Karpas-422 (cell line): ENCODE measurements around the gene KASH5. TPM values are rescaled to one million over a fixed set of nuclear protein-coding genes. Genes with fewer than 3 reads are reported as not detected.
A peak's percentile ranks its signal among the peaks of the same experiment; 100 is the strongest.

Experiments used
- DNase-seq: peaks from one replicate; pipeline ENCODE4 v3.0.0-alpha.2; 2015
- H2AFZ ChIP-seq: fragments of 200-600 bp; sonication (generic); 2 replicates; pipeline ENCODE4 v1.6.1; 2014; ENCODE audit warnings: antibody characterized with exemption, low read length, mixed read lengths
- H3K27ac ChIP-seq: fragments of 200-600 bp; sonication (generic); 2 replicates; pipeline ENCODE4 v1.5.1; 2014; ENCODE audit warnings: mild to moderate bottlenecking, low read length, moderate library complexity
- H3K27me3 ChIP-seq: fragments of 200-600 bp; sonication (generic); 2 replicates; pipeline ENCODE4 v1.6.1; 2014; ENCODE audit warnings: low read length, mixed read lengths
- H3K36me3 ChIP-seq: fragments of 200-600 bp; sonication (generic); 2 replicates; pipeline ENCODE4 v1.6.1; 2014; ENCODE audit warnings: low read length, mixed read lengths; ENCODE audit not compliant: insufficient read depth
- H3K4me1 ChIP-seq: fragments of 200-600 bp; sonication (generic); 2 replicates; pipeline ENCODE4 v1.6.1; 2014; ENCODE audit warnings: mild to moderate bottlenecking, low read length, mixed read lengths
- H3K4me2 ChIP-seq: fragments of 200-600 bp; sonication (generic); 2 replicates; pipeline ENCODE4 v1.6.1; 2014; ENCODE audit warnings: low read length, low read depth, mild to moderate bottlenecking; ENCODE audit not compliant: poor library complexity, severe bottlenecking
- H3K4me3 ChIP-seq: fragments of 200-600 bp; sonication (generic); 2 replicates; pipeline ENCODE4 v1.5.1; 2014; ENCODE audit warnings: mild to moderate bottlenecking, antibody characterized with exemption, low read length, mixed read lengths
- H3K79me2 ChIP-seq: fragments of 200-600 bp; sonication (generic); 2 replicates; pipeline ENCODE4 v1.6.1; 2014; ENCODE audit warnings: mild to moderate bottlenecking, low read length, mixed read lengths
- H3K9ac ChIP-seq: fragments of 200-600 bp; sonication (generic); 2 replicates; pipeline ENCODE4 v1.6.0; 2014; ENCODE audit warnings: low read length
- H3K9me2 ChIP-seq: fragments of 200-600 bp; sonication (generic), shearing (Covaris generic); replicated peaks from 2 replicates; pipeline ENCODE4 v1.6.0; 2014; ENCODE audit warnings: mild to moderate bottlenecking, low read length, moderate library complexity; ENCODE audit not compliant: insufficient read depth
- H3K9me3 ChIP-seq: fragments of 300-700, 200-600 bp; sonication (generic); 2 replicates; pipeline ENCODE4 v1.6.1; 2014; ENCODE audit warnings: low read length, mixed read lengths
- H4K20me1 ChIP-seq: fragments of 200-600 bp; sonication (generic); 2 replicates; pipeline ENCODE4 v1.6.1; 2014; ENCODE audit warnings: mild to moderate bottlenecking, antibody characterized with exemption, low read length, low read depth; ENCODE audit not compliant: insufficient read depth
- total RNA-seq: library from RNA; depleted of rRNA; stranded (reverse); fragments of >200 nt; shearing (Covaris generic); gene quantifications from 2 replicates; pipeline ENCODE4 v1.2.3, GENCODE V29; 2014; ENCODE audit warnings: low replicate concordance

Gene KASH5
- total RNA-seq, 1 experiment from 2014 or later = 0.52 TPM

- Histone ChIP-seq H3K4me2 (no peak overlapping the region), H3K9ac (no peak overlapping the region), H3K4me1 (peaks cover 54% of the 10 kb centered on the region), H2AFZ (no peak overlapping the region), H4K20me1 (no peaks in the 10 kb centered on the region), H3K79me2 (no peaks in the 10 kb centered on the region), H3K36me3 (peaks cover 4% of the 10 kb centered on the region; the same call in 1 of the 2 replicates), H3K9me2 (no peaks in the 10 kb centered on the region), H3K27me3 (no peaks in the 10 kb centered on the region), H3K4me3 (no peak overlapping the region), H3K27ac (no peak overlapping the region), H3K9me3 (peaks cover 9% of the 10 kb centered on the region)
- no peak for DNase-seq
Measured at GRCh38 chr19:49382639-49383038, 5.4 kb upstream of the KASH5 start.

- no peak overlapping the region for H3K4me3 ChIP-seq
- no peaks in the 10 kb centered on the region for H4K20me1 ChIP-seq
- no peak overlapping the region for H3K4me2 ChIP-seq
- no peak overlapping the region for H2AFZ ChIP-seq
- no peaks in the 10 kb centered on the region for H3K27me3 ChIP-seq
- peaks cover 54% of the 10 kb centered on the region for H3K4me1 ChIP-seq
- peaks cover 4% of the 10 kb centered on the region; the same call in 1 of the 2 replicates for H3K36me3 ChIP-seq
- no peak overlapping the region for H3K9ac ChIP-seq
- DNase-seq = no peak
- no peaks in the 10 kb centered on the region for H3K9me2 ChIP-seq
- H3K27ac ChIP-seq = peak overlapping the region; percentile 51
- no peaks in the 10 kb centered on the region for H3K79me2 ChIP-seq
- peaks cover 9% of the 10 kb centered on the region for H3K9me3 ChIP-seq
Measured at GRCh38 chr19:49383599-49383998, 4.5 kb upstream of the KASH5 start.

- H4K20me1 ChIP-seq = no peaks in the 10 kb centered on the region
- no peak overlapping the region for H2AFZ ChIP-seq
- H3K79me2 ChIP-seq = no peaks in the 10 kb centered on the region
- no peaks in the 10 kb centered on the region for H3K27me3 ChIP-seq
- peaks cover 66% of the 10 kb centered on the region for H3K4me1 ChIP-seq
- H3K9me2 ChIP-seq = no peaks in the 10 kb centered on the region
- H3K4me2 ChIP-seq = peak overlapping the region; percentile 42
- no peaks in the 10 kb centered on the region for H3K9me3 ChIP-seq
- H3K9ac ChIP-seq = peak overlapping the region; percentile 75
- peak; percentile 77 for DNase-seq
- H3K27ac ChIP-seq = peak overlapping the region; percentile 96
- H3K36me3 ChIP-seq = no peaks in the 10 kb centered on the region
- H3K4me3 ChIP-seq = no peak overlapping the region
Measured at GRCh38 chr19:49389406-49389805, 1.4 kb downstream of the KASH5 start.

- Histone ChIP-seq H3K4me1 (peaks cover 66% of the 10 kb centered on the region), H3K9ac (peak overlapping the region; percentile 75), H3K27ac (peak overlapping the region; percentile 96), H3K27me3 (no peaks in the 10 kb centered on the region), H3K36me3 (no peaks in the 10 kb centered on the region), H4K20me1 (no peaks in the 10 kb centered on the region), H3K9me2 (no peaks in the 10 kb centered on the region), H2AFZ (no peak overlapping the region), H3K9me3 (no peaks in the 10 kb centered on the region), H3K4me3 (peak overlapping the region; percentile 37), H3K79me2 (no peaks in the 10 kb centered on the region), H3K4me2 (peak overlapping the region; percentile 71)
- DNase-seq = peak; percentile 75
Measured at GRCh38 chr19:49390131-49390928, 2.3 kb downstream of the KASH5 start.

DNA sequence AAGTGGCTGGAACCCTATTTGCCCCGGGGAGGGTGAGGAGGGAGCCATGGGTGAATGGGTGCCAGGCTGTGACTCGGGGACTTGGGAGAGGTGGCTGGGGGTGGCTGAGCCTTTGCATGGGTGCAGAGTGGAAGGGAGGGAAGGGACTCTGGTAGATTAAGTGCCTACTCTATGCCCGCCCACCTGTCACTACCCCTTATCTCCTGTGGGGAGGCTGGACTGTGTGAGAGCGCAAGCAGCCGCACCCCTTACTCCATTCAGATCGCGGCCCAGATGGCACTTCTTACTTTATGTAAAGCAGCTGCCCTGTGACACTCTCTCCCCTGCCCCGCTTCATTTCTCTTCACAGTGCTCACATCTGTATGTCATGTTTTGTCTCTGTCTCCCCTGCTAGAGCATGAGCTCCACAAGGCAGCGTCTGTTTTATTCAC, 2.9 kb downstream of the KASH5 start:
- no peak overlapping the region for H2AFZ ChIP-seq
- peaks cover 63% of the 10 kb centered on the region for H3K4me1 ChIP-seq

GRCh38 chr19:49391581-49392399, 3.7 kb downstream of the KASH5 start:
- H3K4me3 ChIP-seq = peak overlapping the region; percentile 44
- H2AFZ ChIP-seq = no peak overlapping the region
- H3K9ac ChIP-seq = peak overlapping the region; percentile 66
- H3K9me2 ChIP-seq = no peaks in the 10 kb centered on the region
- H3K4me2 ChIP-seq = peak overlapping the region; percentile 71
- H3K27me3 ChIP-seq = no peaks in the 10 kb centered on the region
- DNase-seq = peak; percentile 95
- H3K79me2 ChIP-seq = no peaks in the 10 kb centered on the region
- H3K36me3 ChIP-seq = no peaks in the 10 kb centered on the region
- no peaks in the 10 kb centered on the region for H3K9me3 ChIP-seq
- peaks cover 62% of the 10 kb centered on the region for H3K4me1 ChIP-seq
- peak overlapping the region; percentile 96 for H3K27ac ChIP-seq
- H4K20me1 ChIP-seq = no peaks in the 10 kb centered on the region

More for the DNA sequence above, 2.9 kb downstream of the KASH5 start:
- H3K27ac ChIP-seq = peak overlapping the region; percentile 96
- peak; percentile 99 for DNase-seq
- no peaks in the 10 kb centered on the region for H3K9me3 ChIP-seq
- no peaks in the 10 kb centered on the region for H4K20me1 ChIP-seq
- H3K9me2 ChIP-seq = no peaks in the 10 kb centered on the region
- H3K27me3 ChIP-seq = no peaks in the 10 kb centered on the region
- no peaks in the 10 kb centered on the region for H3K79me2 ChIP-seq
- peak overlapping the region; percentile 44 for H3K4me3 ChIP-seq
- peak overlapping the region; percentile 75 for H3K9ac ChIP-seq
- no peaks in the 10 kb centered on the region for H3K36me3 ChIP-seq
- peak overlapping the region; percentile 71 for H3K4me2 ChIP-seq

DNA sequence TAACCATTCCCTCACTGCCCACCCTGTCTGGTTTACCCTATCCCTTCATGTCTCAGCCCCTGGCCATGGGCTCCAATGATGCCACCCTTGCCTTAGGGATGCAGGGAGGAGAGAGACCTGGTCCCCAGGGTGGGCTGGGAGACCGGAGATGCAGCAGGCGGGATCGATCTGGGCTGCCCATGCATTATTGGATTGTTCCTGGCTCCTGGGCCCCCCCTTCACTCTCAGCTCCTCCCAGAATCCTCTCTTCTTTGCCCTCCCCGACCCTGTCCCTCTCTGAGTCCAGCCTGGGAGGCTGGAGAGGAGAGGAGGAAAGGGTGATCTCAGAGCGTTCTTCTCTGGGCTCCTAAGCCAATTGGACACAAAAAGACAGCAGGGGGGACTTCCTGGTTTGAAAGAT, 5.8 kb downstream of the KASH5 start:
- H3K9me2 ChIP-seq = no peaks in the 10 kb centered on the region
- no peak for DNase-seq
- H3K9me3 ChIP-seq = no peaks in the 10 kb centered on the region
- no peaks in the 10 kb centered on the region for H3K36me3 ChIP-seq
- no peak overlapping the region for H3K4me3 ChIP-seq
- H3K4me2 ChIP-seq = no peak overlapping the region
- H2AFZ ChIP-seq = no peak overlapping the region
- H4K20me1 ChIP-seq = no peaks in the 10 kb centered on the region
- H3K79me2 ChIP-seq = no peaks in the 10 kb centered on the region
- H3K9ac ChIP-seq = no peak overlapping the region
- H3K27ac ChIP-seq = no peak overlapping the region
- no peaks in the 10 kb centered on the region for H3K27me3 ChIP-seq
- peaks cover 44% of the 10 kb centered on the region for H3K4me1 ChIP-seq
